ENCODE measurements around the gene APLP2. TPM values are rescaled to one million over a fixed set of nuclear protein-coding genes. Genes with fewer than 3 reads are reported as not detected.
"Not testable (repeated sequence)": the region's sequence is repeated elsewhere in the genome, so short reads cannot be mapped to it uniquely, and the experiment has no call there.

APLP2 gene
- total RNA-seq, 1 experiment from 2014 or later = 210 TPM

DNA sequence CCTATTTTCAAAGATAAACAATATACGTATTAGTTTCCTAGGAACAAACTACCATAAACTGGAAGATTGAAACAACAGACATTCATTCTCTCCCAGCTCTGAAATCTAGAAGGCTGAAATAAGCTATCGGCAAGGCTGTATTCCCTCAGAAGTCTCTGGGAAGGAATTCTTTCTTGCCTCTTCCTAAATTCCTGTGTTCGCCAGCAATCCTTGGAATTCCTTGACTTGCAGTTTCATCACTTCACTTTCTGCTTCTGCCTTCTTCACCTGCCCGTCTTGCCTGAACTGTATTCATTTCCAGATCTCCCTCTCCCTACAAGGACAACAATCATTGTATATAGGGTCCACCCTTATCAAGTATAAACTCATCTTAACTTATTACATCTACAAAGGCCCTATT, 49.4 kb upstream of the APLP2 start:
- BruUV-seq (replicated peaks) = no TSS peak
- ChIA-PET RAD21 (ENCODE audit: low non-redundant PET in 1 of 2, low total read pairs in 2 of 2, uncharacterized antibody in 2 of 2, unreplicated experiment in 2 of 2) (no interaction called here), CTCF (no interaction called here), POLR2A (no interaction called here)
- no peaks in the 10 kb centered on the region for H4K20me1 ChIP-seq (ENCODE audit: insufficient read depth)
- no peaks in the 10 kb centered on the region for H3K9me2 ChIP-seq (ENCODE audit: insufficient read depth)
- H3K9me3 ChIP-seq (ENCODE audit: control insufficient read depth in 1 of 2, insufficient read depth in 1 of 2, low read depth in 1 of 2, low read length in 2 of 2) = no peaks in the 10 kb centered on the region
- no peaks in the 10 kb centered on the region for H3K79me2 ChIP-seq (ENCODE audit: insufficient read depth, low read length)
- no peak overlapping the region for H3K4me2 ChIP-seq (ENCODE audit: low read length)
- no peak overlapping the region for H2AFZ ChIP-seq (ENCODE audit: low read depth, low read length, poor library complexity, severe bottlenecking)
- H3K36me3 ChIP-seq (ENCODE audit: control insufficient read depth in 1 of 2, insufficient read depth in 2 of 2, low read length in 2 of 2) = no peaks in the 10 kb centered on the region
- H3K27me3 ChIP-seq (ENCODE audit: insufficient read depth, low read length) = no peaks in the 10 kb centered on the region
- DNase-seq (ENCODE audit: low read depth, low spot score) (no peak), ATAC-seq (no peak)
- H3K9ac ChIP-seq (ENCODE audit: low read length) = no peak overlapping the region
- no peak overlapping the region for H3K27ac ChIP-seq (ENCODE audit: low read depth, low read length)
- TF ChIP-seq CBX3 (IDR thresholded peaks at IDR 0.05; ENCODE audit: low read depth) = no peak
- TF ChIP-seq YY1 (IDR thresholded peaks at IDR 0.05; ENCODE audit: extremely low read depth, insufficient replicate concordance, low read depth, low read length) = no peak
- no peak for TF ChIP-seq SP1 (IDR thresholded peaks at IDR 0.05; ENCODE audit: low read depth)
- H3K4me1 ChIP-seq (ENCODE audit: control insufficient read depth in 1 of 2, insufficient read depth in 2 of 2, low read length in 2 of 2) = peaks cover 8 to 19% of the 10 kb centered on the region in 2 experiments
- H3K4me3 ChIP-seq (replicated peaks in 1 of 2; ENCODE audit: low read depth in 1 of 2, low read length in 2 of 2) = no peak overlapping the region
- intact Hi-C loops (cut with micrococcal nuclease) = no loop called here

DNA sequence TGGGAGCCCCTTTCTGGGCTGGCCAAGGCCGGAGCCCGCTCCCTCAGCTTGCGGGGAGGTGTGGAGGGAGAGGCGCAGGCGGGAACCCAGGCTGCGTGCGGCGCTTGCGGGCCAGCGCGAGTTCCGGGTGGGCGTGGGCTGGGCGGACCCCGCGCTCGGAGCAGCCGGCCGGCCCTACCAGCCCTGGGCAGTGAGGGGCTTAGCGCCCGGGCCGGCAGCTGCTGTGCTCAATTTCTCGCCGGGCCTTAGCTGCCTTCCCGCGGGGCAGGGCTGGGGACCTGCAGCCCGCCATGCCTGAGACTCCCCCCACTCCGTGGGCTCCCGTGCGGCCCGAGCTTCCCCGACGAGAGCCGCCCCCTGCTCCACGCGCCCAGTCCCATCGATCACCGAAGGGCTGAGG, 48.1 kb upstream of the APLP2 start:
- H3K9me3 ChIP-seq (ENCODE audit: control insufficient read depth in 1 of 2, insufficient read depth in 1 of 2, low read depth in 1 of 2, low read length in 2 of 2); H3K79me2 ChIP-seq (ENCODE audit: insufficient read depth, low read length); CTCF ChIA-PET; POLR2A ChIA-PET; H3K36me3 ChIP-seq (ENCODE audit: control insufficient read depth in 1 of 2, insufficient read depth in 2 of 2, low read length in 2 of 2); H3K9ac ChIP-seq (ENCODE audit: low read length); H3K27me3 ChIP-seq (ENCODE audit: insufficient read depth, low read length); H4K20me1 ChIP-seq (ENCODE audit: insufficient read depth); BruUV-seq (replicated peaks); H3K9me2 ChIP-seq (ENCODE audit: insufficient read depth); H3K4me3 ChIP-seq (replicated peaks in 1 of 2; ENCODE audit: low read depth in 1 of 2, low read length in 2 of 2); H2AFZ ChIP-seq (ENCODE audit: low read depth, low read length, poor library complexity, severe bottlenecking); H3K27ac ChIP-seq (ENCODE audit: low read depth, low read length); H3K4me2 ChIP-seq (ENCODE audit: low read length); RAD21 ChIA-PET (ENCODE audit: low non-redundant PET in 1 of 2, low total read pairs in 2 of 2, uncharacterized antibody in 2 of 2, unreplicated experiment in 2 of 2); intact Hi-C loops (cut with micrococcal nuclease); ATAC-seq; DNase-seq (ENCODE audit: low read depth, low spot score): not testable (repeated sequence)
- peaks cover 8 to 19% of the 10 kb centered on the region in 2 experiments for H3K4me1 ChIP-seq (ENCODE audit: control insufficient read depth in 1 of 2, insufficient read depth in 2 of 2, low read length in 2 of 2)

DNA sequence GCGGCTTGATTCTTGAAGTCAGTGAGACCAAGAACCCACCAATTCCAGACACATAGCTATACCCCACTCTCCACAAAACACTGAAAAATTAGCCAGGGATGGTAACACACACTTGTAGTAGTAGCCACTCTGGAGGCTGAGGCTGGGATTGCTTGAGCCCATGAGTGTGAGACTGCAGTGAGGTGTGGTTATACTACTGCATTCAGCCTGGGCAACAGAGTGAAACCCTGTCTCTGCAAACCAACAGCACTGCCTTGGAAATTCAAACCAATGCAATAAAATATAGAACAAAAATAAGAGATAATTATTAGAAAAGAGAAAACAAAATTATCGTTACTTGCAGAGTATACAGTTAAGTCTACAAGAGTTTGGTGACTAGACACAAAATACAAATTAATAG, 46.9 kb upstream of the APLP2 start:
- no TSS peak for BruUV-seq (replicated peaks)
- CTCF ChIA-PET = no interaction called here
- no peak overlapping the region for H2AFZ ChIP-seq (ENCODE audit: low read depth, low read length, poor library complexity, severe bottlenecking)
- H3K4me2 ChIP-seq (ENCODE audit: low read length) = peak overlapping the region; percentile 69
- POLR2A ChIA-PET = no interaction called here
- peak overlapping the region in 1 of 2 experiments; percentile 12; a peak in 1 of 4 replicates for H3K4me3 ChIP-seq (replicated peaks in 1 of 2; ENCODE audit: low read depth in 1 of 2, low read length in 2 of 2)
- RAD21 ChIA-PET (ENCODE audit: low non-redundant PET in 1 of 2, low total read pairs in 2 of 2, uncharacterized antibody in 2 of 2, unreplicated experiment in 2 of 2) = no interaction called here
- H3K36me3 ChIP-seq (ENCODE audit: control insufficient read depth in 1 of 2, insufficient read depth in 2 of 2, low read length in 2 of 2) = no peaks in the 10 kb centered on the region
- ATAC-seq = peak; percentile 72
- DNase-seq (ENCODE audit: low read depth, low spot score) = no peak
- H3K27ac ChIP-seq (ENCODE audit: low read depth, low read length) = no peak overlapping the region
- peaks cover 8 to 19% of the 10 kb centered on the region in 2 experiments for H3K4me1 ChIP-seq (ENCODE audit: control insufficient read depth in 1 of 2, insufficient read depth in 2 of 2, low read length in 2 of 2)
- H4K20me1 ChIP-seq (ENCODE audit: insufficient read depth) = no peaks in the 10 kb centered on the region
- no peaks in the 10 kb centered on the region for H3K9me3 ChIP-seq (ENCODE audit: control insufficient read depth in 1 of 2, insufficient read depth in 1 of 2, low read depth in 1 of 2, low read length in 2 of 2)
- H3K9me2 ChIP-seq (ENCODE audit: insufficient read depth) = no peaks in the 10 kb centered on the region
- no peak overlapping the region for H3K9ac ChIP-seq (ENCODE audit: low read length)
- H3K79me2 ChIP-seq (ENCODE audit: insufficient read depth, low read length) = no peaks in the 10 kb centered on the region
- no peaks in the 10 kb centered on the region for H3K27me3 ChIP-seq (ENCODE audit: insufficient read depth, low read length)
- intact Hi-C loops (cut with micrococcal nuclease) = no loop called here
- TF ChIP-seq EZH2 (IDR thresholded peaks at IDR 0.05) = no peak
- no peak for TF ChIP-seq JUND (IDR thresholded peaks at IDR 0.05)
- TF ChIP-seq, protein P1, sequence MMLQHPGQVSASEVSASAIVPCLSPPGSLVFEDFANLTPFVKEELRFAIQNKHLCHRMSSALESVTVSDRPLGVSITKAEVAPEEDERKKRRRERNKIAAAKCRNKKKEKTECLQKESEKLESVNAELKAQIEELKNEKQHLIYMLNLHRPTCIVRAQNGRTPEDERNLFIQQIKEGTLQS (IDR thresholded peaks at IDR 0.05) = no peak
- TF ChIP-seq, protein P2, sequence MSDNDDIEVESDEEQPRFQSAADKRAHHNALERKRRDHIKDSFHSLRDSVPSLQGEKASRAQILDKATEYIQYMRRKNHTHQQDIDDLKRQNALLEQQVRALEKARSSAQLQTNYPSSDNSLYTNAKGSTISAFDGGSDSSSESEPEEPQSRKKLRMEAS (IDR thresholded peaks at IDR 0.05) = no peak
- no peak for TF ChIP-seq POLR2A (IDR thresholded peaks at IDR 0.05; ENCODE audit: borderline replicate concordance, extremely low read depth, insufficient read depth, insufficient read length)
- TF ChIP-seq, protein P3, sequence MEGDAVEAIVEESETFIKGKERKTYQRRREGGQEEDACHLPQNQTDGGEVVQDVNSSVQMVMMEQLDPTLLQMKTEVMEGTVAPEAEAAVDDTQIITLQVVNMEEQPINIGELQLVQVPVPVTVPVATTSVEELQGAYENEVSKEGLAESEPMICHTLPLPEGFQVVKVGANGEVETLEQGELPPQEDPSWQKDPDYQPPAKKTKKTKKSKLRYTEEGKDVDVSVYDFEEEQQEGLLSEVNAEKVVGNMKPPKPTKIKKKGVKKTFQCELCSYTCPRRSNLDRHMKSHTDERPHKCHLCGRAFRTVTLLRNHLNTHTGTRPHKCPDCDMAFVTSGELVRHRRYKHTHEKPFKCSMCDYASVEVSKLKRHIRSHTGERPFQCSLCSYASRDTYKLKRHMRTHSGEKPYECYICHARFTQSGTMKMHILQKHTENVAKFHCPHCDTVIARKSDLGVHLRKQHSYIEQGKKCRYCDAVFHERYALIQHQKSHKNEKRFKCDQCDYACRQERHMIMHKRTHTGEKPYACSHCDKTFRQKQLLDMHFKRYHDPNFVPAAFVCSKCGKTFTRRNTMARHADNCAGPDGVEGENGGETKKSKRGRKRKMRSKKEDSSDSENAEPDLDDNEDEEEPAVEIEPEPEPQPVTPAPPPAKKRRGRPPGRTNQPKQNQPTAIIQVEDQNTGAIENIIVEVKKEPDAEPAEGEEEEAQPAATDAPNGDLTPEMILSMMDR (IDR thresholded peaks at IDR 0.05 in 2 of 3, conservative IDR thresholded peaks at IDR 0.05 in 1 of 3; ENCODE audit: borderline replicate concordance in 1 of 3, insufficient read depth in 1 of 3, low read depth in 2 of 3, low read length in 2 of 3) = no peak
- TF ChIP-seq, protein P4, sequence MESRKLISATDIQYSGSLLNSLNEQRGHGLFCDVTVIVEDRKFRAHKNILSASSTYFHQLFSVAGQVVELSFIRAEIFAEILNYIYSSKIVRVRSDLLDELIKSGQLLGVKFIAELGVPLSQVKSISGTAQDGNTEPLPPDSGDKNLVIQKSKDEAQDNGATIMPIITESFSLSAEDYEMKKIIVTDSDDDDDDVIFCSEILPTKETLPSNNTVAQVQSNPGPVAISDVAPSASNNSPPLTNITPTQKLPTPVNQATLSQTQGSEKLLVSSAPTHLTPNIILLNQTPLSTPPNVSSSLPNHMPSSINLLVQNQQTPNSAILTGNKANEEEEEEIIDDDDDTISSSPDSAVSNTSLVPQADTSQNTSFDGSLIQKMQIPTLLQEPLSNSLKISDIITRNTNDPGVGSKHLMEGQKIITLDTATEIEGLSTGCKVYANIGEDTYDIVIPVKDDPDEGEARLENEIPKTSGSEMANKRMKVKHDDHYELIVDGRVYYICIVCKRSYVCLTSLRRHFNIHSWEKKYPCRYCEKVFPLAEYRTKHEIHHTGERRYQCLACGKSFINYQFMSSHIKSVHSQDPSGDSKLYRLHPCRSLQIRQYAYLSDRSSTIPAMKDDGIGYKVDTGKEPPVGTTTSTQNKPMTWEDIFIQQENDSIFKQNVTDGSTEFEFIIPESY (IDR thresholded peaks at IDR 0.05; ENCODE audit: extremely low read depth, insufficient replicate concordance, low read length) = no peak
- TF ChIP-seq CBX3 (IDR thresholded peaks at IDR 0.05; ENCODE audit: low read depth) = no peak
